NCI-H1105 treated with DMSO at 0.1 percent for 48 hours (cell line): ENCODE data around the gene LCN15.

Experiments
- DNase-seq: peaks from one replicate; lab custom pipeline; 2025; lab: John Stamatoyannopoulos, UW

The LCN15 gene

GRCh38 chr9:136740971-136741882 lies 23.1 kb downstream of the LCN15 start:
- DNase-seq, result no peak

DNA sequence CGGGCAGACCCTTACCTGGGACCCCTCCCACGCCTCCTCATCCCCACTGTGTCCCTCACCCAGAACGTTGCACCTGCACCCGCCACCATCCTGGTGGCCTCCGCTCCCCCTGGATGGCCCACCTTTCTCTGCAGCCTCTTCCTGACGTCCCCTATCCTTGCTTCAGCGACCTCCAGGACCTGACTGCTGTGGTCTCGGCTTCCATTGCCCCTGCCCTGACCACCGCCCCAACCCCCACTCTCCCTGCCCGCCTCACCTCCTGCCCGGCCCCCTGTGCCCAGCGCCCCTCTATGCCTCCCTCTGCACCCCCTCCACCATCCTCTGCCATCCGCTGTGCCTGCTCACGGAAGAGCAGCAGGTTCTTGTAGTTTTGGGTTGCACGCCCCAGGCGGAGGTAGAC lies 23.8 kb downstream of the LCN15 start:
- no peak for DNase-seq

GRCh38 chr9:136740069-136740468 lies 24.2 kb downstream of the LCN15 start:
- no peak for DNase-seq

DNA sequence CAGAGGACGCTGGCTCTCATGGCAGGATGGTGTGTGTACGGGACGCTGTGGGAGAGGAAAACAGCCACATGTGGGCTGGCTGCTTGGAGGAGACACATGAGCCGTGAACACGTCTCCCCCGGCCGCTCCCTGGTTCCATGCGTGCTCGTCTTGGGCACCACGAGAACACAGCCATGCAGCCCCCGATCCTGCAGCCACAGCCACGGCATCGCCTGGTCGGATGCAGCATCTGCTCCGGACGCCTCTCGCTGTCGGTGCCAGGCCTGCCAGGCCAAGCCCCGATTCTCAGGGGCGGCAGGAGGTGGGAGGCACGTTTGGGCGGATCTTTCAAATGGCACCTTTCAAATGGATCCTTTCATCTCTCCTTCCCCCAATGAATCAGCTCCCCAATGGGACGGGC lies 24.8 kb downstream of the LCN15 start:
- DNase-seq, result no peak

GRCh38 chr9:136738960-136739359 lies 25.4 kb downstream of the LCN15 start:
- DNase-seq, result no peak

- DNase-seq, result no peak
Measured at GRCh38 chr9:136735812-136736480, 28.4 kb downstream of the LCN15 start.

DNA sequence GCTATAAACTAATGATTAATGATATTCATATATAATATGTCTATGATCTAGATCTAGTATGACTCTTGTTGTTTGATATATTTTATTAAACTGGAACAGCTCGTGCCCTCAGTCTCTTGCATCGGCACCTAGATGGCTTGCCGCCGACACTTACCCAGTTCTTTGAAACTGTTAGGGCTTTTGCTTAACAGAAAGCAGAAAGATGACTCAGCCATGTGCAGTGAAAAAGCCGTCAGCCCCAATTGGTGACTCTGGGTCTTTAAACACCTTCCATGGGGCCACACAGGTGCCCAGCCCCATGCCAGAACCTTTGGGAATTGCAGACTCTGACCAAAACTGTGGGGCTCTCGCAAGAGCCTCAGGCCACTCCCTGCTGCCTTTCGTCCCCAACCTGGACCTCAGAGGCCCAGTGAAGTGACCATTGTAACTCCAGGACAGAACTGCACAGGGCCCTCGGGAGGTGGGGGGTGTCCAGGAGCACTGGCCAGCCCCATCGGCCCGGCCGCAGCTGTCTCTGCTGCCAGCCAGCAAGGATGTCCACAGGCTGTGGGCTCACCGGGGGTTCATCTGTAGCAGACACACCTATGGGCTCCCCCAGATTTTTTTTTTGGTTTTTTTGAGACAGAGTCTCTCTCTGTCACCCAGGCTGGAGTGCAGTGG lies 29.4 kb downstream of the LCN15 start:
- no peak for DNase-seq

DNA sequence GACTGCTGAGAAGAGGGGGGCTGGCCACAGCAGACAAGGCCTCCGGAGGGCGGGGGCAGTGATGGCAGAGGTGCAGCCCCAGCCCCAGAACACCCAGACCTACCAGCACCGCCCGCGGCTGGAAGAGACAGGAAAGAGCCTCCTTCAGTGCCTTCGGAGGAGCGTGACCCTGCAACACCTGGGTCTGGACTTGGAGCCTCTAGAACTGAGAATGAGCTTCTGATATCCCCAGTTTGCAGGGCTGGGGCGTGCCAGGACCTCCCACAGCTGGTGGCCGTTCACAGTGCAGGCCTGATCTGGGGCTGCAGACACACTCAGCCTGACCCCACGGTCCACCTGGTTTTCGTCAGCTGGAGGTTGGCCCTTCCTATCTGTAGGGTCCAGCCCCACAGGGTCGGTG lies 30.7 kb downstream of the LCN15 start:
- no peak for DNase-seq

- no peak for DNase-seq
Measured at GRCh38 chr9:136732444-136733178, 31.7 kb downstream of the LCN15 start.

DNA sequence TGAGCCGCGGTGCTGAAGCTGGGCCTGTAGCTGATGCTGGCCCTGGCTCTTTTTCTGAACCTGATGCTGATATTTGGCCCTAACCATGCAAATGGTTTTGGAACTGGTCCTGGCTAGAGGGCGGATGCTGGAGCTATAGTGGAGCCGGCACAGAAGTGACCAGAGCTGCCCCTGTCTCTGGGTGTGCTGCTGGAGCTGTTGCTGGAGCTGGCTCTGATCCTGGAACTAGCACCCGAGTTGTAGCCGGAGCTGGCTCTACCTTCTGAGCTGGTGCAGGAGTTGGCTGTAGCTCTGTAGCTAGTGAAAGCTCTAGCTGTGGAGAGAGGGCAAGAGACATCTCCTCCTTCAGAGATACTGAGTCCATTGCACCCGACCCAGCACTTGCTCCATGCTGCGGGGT lies 34.4 kb downstream of the LCN15 start:
- DNase-seq, result no peak

- DNase-seq, result no peak
Measured at GRCh38 chr9:136729144-136729543, 35.2 kb downstream of the LCN15 start.

DNA sequence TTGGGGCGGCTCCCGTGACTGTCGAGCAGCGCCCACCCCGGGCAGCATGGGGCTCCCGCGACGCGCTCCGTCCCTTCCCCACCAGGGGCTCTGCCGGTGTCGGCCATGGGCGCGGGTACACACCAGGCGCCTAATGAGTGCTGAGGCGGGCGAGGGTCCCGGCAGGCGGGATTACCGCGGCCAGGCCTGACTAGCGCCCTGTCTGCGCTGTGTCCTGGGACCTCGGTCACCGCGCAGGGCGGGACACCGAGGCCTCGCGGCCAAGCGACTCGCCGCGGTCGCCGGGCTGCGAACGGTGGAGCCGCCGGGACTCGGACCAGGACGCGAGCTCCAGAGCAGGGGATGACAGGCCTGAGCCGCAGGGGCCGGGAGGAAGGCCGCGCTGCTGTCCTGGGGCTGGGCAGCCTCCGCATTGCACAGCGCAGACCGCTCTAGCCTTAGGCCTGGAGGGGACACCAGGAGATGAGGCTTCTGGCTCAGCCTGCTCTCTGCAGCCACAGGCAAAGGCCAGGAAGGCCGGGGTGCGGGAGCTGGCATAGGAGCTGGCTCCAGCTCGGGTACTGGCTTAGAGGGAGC lies 35.7 kb downstream of the LCN15 start:
- DNase-seq, result no peak

- DNase-seq, result peak; percentile 61
Measured at GRCh38 chr9:136728080-136728547, 36.2 kb downstream of the LCN15 start.

DNA sequence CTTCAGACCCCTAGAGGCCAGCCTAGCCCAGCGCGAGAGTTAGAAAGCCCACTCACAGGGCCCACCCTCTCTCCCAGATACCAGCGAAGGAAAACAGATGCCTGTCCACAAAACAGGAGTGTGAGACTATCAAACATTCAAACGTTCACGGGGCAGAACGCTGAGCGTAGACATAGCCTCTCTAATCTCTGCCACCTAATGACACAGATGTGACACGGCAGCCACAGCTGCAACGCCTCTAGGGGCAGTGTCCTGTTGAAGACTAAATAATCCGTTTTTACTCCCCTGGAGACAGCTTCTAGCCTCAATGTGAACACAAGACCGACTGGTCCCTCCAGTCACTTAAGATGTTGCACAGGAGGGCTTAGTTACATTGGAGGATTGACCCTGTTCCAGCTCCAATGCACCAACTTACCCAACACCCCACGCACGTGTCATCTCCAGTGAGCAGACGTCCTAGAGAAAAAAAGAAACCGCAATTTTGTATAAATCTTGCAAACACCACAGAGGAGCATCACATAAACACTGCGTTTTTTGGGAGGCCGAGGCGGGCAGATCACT lies 37.6 kb downstream of the LCN15 start:
- DNase-seq, result no peak

DNA sequence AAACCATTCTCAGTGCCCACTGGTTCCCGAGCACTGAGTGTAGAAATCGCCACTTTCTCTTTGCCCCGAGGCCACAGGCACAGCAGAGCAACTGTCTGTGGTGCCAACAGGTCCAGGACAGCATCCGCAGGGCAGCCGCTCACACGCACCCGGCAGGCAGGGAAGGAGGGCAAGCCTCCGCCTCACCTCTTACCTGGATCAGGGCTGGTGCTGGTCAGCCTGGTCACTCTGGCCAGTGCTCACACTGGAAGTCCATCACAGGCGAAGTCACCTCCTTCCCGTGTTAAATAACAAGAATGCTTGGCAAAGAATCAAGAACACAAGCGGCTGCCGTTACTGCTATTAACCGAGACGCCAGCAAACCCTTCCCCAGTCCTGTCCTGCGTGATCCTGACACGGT lies 38.2 kb downstream of the LCN15 start:
- no peak for DNase-seq

DNA sequence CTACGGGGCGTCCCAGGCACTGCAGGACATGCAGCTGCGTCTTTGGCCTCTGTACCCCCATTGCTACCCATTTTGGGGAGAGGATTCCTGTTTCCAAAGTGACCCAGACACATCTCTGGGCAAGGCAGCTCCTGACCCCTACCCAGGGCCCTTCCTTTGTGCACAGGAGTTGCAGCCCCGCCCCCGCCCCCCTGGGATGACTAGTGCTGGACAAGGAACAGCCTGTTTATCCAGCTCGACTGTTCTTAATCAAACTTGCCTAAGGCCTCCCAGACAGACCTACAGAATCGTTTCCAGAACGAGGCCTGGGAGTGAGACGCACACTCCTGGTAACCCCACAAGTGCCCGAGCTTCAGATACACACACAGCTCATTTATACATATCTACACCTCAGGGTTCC lies 38.7 kb downstream of the LCN15 start:
- no peak for DNase-seq

GRCh38 chr9:136724772-136725171 lies 39.5 kb downstream of the LCN15 start:
- no peak for DNase-seq

GRCh38 chr9:136723989-136724388 lies 40.3 kb downstream of the LCN15 start:
- no peak for DNase-seq

GRCh38 chr9:136723362-136723976 lies 40.8 kb downstream of the LCN15 start:
- no peak for DNase-seq

GRCh38 chr9:136722969-136723356 lies 41.4 kb downstream of the LCN15 start:
- no peak for DNase-seq
